NCI-H82 treated with DMSO at 0.1 percent for 48 hours (cell line): ENCODE results near the gene OR51B4.
"Not testable (repeated sequence)": the region's sequence is repeated elsewhere in the genome, so short reads cannot be mapped to it uniquely, and the experiment has no call there.

ENCODE experiments used
- DNase-seq: peaks from one replicate; lab custom pipeline; 2025; ENCODE audit not compliant: unreplicated experiment; lab: John Stamatoyannopoulos, UW

OR51B4 gene

GRCh38 chr11:5274395-5274794, 27.4 kb downstream of the OR51B4 start:
- no peak for DNase-seq

GRCh38 chr11:5272395-5273017, 29.2 kb downstream of the OR51B4 start:
- DNase-seq, result no peak

- DNase-seq, result no peak
Observed at GRCh38 chr11:5269715-5270147, 32.0 kb downstream of the OR51B4 start, which contains the start of gene HBE1. Gene HBE1, minus strand, starts transcription at chr11:5269945. Its CDS starts 55 bp downstream, at chr11:5269890.

- no peak for DNase-seq
Observed at GRCh38 chr11:5267033-5267563, 34.6 kb downstream of the OR51B4 start.

GRCh38 chr11:5266609-5267008, 35.1 kb downstream of the OR51B4 start:
- DNase-seq, result no peak

- DNase-seq, result no peak
Observed at GRCh38 chr11:5265832-5266231, 35.9 kb downstream of the OR51B4 start.

GRCh38 chr11:5258543-5259262, 43.0 kb downstream of the OR51B4 start:
- no peak for DNase-seq

- DNase-seq, result no peak
Observed at GRCh38 chr11:5257296-5257695, 44.5 kb downstream of the OR51B4 start.

- DNase-seq, result not testable (repeated sequence)
Observed at GRCh38 chr11:5254646-5255413, 46.9 kb downstream of the OR51B4 start, which contains the start of gene HBG2. Gene HBG2, minus strand, starts transcription at chr11:5254781. Its CDS starts 53 bp downstream, at chr11:5254728.

GRCh38 chr11:5254023-5254422, 47.7 kb downstream of the OR51B4 start:
- DNase-seq, result not testable (repeated sequence)

GRCh38 chr11:5253440-5253839, 48.3 kb downstream of the OR51B4 start:
- DNase-seq, result not testable (repeated sequence)

GRCh38 chr11:5252919-5253265, 48.9 kb downstream of the OR51B4 start:
- no peak for DNase-seq

- DNase-seq, result no peak
Observed at GRCh38 chr11:5252192-5252918, 49.4 kb downstream of the OR51B4 start.

- DNase-seq, result no peak
Observed at GRCh38 chr11:5251746-5252145, 50.0 kb downstream of the OR51B4 start.
